Thoracic aorta (tissue), 2 donors: ENCODE results near the gene NARF. TPM values are rescaled to one million over a fixed set of nuclear protein-coding genes. Genes with fewer than 3 reads are reported as not detected.

Experiments
- ATAC-seq: fragments of 150-250 bp; one replicate; pipeline ENCODE4 v1.8.0; 2017; ENCODE audit warnings: low read depth; ENCODE audit not compliant: insufficient number of reproducible peaks, low FRiP score
- DNase-seq: peaks from one replicate; pipeline ENCODE4 v3.0.0-alpha.2; 2020; ENCODE audit warnings: low spot score
- H3K27ac ChIP-seq, 2 donors: fragments of 200-600 bp; sonication (generic); 1 replicate in 1 of 2; 2 replicates in 1 of 2; pipeline ENCODE4 v1.5.1; 2016; ENCODE audit warnings: mild to moderate bottlenecking in 2 of 2, moderate library complexity in 2 of 2
- H3K27me3 ChIP-seq: fragments of 200-600 bp; sonication (generic); replicated peaks from 2 replicates; pipeline ENCODE4 v1.6.0; 2016; ENCODE audit warnings: mild to moderate bottlenecking; ENCODE audit not compliant: insufficient read depth
- H3K36me3 ChIP-seq: fragments of 200-600 bp; sonication (generic); one replicate; pipeline ENCODE4 v1.5.1; 2016
- H3K4me1 ChIP-seq, 2 donors: fragments of 200-600 bp; sonication (generic); 1 replicate in 1 of 2; 2 replicates in 1 of 2; pipeline versions ENCODE4 v1.5.1 to v1.6.0; 2016; ENCODE audit warnings: low read depth in 2 of 2, mild to moderate bottlenecking in 1 of 2; ENCODE audit not compliant: control insufficient read depth in 1 of 2
- H3K4me3 ChIP-seq: fragments of 200-600 bp; sonication (generic); 2 replicates; pipeline ENCODE4 v1.5.1; 2016; ENCODE audit warnings: mild to moderate bottlenecking
- H3K9me3 ChIP-seq: fragments of 200-600 bp; sonication (generic); 2 replicates; pipeline ENCODE4 v1.5.1; 2016
- total RNA-seq, 2 donors: library from RNA; depleted of rRNA; stranded (reverse); fragments of >200 nt; gene quantifications; one replicate each; pipeline versions ENCODE4 v1.1.0 to v1.2.3, GENCODE V29; 2016
- TF ChIP-seq, protein P1 (sequence below): fragments of 200-600 bp; sonication (generic); IDR thresholded peaks from one replicate; pipeline ENCODE4 v1.5.1; 2019; ENCODE audit warnings: antibody characterized with exemption

NARF gene
- total RNA-seq, 2 donors from 2014 or later: 77.0 to 86.8 TPM

DNA sequence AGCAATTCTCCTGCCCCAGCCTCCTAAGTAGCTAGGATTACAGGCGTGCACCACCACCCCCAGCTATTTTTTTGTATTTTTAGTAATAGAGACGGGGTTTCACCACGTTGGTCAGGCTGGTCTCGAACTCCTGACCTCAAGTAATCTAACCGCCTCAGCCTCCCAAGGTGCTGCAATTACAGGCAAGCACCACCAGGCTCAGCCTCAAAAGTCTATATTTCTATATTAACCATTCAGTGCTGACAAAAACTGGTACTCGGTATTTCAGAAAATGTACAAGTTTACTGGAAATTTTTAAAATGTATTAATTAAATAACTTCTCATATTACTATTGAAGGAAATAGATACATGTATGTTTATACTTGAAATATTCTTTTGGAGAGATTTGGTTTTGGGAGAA lies 41.8 kb upstream of the NARF start:
- no peak overlapping the region for H3K27ac ChIP-seq
- H3K36me3 ChIP-seq: no peaks in the 10 kb centered on the region
- no peaks in the 10 kb centered on the region for H3K9me3 ChIP-seq
- TF ChIP-seq, protein P1, sequence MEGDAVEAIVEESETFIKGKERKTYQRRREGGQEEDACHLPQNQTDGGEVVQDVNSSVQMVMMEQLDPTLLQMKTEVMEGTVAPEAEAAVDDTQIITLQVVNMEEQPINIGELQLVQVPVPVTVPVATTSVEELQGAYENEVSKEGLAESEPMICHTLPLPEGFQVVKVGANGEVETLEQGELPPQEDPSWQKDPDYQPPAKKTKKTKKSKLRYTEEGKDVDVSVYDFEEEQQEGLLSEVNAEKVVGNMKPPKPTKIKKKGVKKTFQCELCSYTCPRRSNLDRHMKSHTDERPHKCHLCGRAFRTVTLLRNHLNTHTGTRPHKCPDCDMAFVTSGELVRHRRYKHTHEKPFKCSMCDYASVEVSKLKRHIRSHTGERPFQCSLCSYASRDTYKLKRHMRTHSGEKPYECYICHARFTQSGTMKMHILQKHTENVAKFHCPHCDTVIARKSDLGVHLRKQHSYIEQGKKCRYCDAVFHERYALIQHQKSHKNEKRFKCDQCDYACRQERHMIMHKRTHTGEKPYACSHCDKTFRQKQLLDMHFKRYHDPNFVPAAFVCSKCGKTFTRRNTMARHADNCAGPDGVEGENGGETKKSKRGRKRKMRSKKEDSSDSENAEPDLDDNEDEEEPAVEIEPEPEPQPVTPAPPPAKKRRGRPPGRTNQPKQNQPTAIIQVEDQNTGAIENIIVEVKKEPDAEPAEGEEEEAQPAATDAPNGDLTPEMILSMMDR: no peak
- H3K27me3 ChIP-seq: no peaks in the 10 kb centered on the region
- no peak overlapping the region for H3K4me3 ChIP-seq
- ATAC-seq (no peak), DNase-seq (no peak)
- peaks cover 8 to 14% of the 10 kb centered on the region in 2 donors for H3K4me1 ChIP-seq

DNA sequence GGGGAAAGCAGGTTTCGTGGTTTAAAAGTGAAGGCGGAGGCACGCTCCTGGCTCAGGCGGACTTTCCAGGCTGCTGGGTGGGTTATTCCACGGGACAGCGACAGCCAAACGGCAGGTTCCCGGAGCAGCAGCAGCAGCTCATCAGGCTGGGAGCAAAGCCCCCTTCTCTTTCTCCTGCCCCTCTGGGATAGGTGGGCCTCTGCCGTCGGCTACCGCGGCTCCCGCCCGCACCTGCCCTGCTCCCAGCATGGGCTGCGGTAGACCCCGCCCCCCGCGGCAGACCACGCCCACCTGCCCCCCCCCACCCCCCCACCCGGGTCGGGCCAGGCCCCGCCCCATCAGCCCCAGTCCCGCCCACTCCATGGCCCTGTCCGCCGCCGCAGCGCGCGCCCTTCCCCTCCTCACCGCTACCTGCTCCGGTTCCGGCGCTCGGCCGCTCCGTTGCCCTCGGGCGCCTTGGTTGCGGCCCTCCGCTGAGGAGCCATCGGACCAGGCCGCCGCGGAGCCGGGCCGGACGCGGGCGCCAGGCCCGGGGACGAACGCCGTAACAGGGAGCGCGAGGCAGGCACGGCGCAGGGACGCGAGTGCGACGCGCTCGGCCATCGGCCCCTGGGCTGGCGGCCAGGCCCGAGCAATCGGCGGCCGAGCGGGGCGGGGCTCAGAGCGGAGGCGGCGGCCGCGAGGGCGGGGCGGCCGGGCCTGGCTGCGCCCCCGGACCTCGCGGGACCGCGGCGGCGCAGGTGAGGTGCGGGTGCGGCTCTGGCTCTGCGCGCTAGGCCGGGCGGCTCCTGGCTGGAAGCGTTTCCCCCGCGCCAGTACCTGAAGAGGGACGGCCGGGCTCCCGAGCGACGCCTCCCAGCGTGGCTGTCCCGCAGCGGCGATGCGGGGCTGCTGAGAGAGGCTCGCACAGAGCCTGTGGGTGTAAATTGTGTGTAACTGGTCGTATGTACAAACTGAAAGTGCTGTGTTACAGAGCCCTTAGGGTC lies 40.2 kb upstream of the NARF start, which contains the start of the genes HEXD and OGFOD3:
Gene HEXD (plus strand): TSS at position 347 of the 986 bp plus-strand sequence. CDS start 1,453 bp downstream, outside the sequence.
Gene OGFOD3 (minus strand): TSS at position 586 of the 986 bp plus-strand sequence. CDS start 101 bp downstream, at position 485.
- peak within 1 kb of the TSS; percentile 73 to 88 for H3K27ac ChIP-seq
- TF ChIP-seq, protein P1: no peak
- no peak for DNase-seq
- no peaks in the 10 kb centered on the region for H3K36me3 ChIP-seq
- H3K27me3 ChIP-seq: no peaks in the 10 kb centered on the region
- peak within 1 kb of the TSS; percentile 92 for H3K4me3 ChIP-seq
- H3K9me3 ChIP-seq: no peaks in the 10 kb centered on the region
- H3K4me1 ChIP-seq: peaks cover 8 to 14% of the 10 kb centered on the region in 2 donors
- peak; percentile 84 for ATAC-seq

DNA sequence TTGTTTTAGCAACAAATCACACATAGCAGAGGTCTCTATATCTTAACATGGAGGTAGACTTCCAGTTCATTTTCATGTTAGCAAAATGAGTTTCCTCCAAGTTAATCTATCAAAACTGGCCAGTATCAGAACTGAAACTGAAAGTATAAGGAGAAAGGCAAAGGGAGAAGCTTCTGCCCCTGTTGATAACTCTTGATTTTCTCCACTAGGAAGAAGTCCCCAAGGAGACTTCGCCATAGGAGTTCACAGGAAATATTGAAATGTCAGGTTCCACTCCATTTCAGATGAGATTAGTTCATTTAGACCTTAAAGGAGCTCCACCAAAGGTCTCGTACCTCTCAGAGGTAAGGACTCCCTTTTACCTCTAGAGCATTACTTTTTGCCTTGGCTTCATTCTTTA lies 39.0 kb upstream of the NARF start:
- Histone ChIP-seq H3K4me1 (peaks cover 11 to 23% of the 10 kb centered on the region in 2 donors), H3K9me3 (no peaks in the 10 kb centered on the region), H3K27ac (no peak overlapping the region), H3K4me3 (peak overlapping the region; percentile 92), H3K27me3 (no peaks in the 10 kb centered on the region), H3K36me3 (no peaks in the 10 kb centered on the region)
- DNase-seq (no peak), ATAC-seq (no peak)
- TF ChIP-seq, protein P1: no peak

DNA sequence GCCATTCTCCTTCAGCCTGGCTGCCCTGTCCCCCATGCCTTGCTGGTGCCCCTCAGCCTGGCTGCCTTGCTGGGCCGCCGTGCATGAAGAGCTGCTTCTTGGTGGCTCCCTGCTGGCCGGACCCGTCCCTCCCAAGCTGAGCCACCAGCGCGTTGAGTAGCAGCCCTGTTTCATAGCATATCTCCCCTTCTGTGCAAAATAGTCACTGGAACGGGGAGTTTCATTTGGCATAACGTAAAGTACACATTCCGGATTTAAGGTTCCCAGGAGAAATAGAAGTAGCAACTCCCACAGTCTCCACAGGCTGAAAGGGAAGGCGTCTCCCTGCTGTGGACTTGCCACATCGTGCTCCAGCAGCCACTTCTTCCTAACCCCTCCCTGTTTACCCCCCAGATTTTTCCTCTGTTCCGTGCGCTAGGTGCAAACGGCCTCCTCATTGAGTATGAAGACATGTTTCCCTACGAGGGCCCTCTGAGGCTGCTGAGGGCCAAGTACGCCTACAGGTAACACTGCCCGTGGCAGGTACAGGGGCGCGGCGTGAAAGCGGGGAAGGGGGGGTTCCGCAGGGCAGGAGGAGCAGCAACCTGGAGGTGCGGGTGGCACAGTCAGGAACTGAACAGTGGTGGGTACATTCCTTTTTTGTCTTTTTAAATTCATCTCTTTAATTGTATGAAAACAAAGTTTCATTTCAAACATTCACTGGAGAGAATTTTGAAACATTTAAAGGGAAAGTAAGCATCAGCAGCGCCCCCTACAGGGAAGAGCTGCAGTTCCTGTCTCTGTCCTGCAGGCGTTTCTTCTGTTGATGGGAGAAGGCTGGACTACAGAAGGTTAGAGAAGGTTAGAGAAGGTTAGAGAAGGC lies 34.3 kb upstream of the NARF start:
- no peak for ATAC-seq

More for the DNA sequence above, 34.3 kb upstream of the NARF start:
- Histone ChIP-seq H3K4me3 (peak overlapping the region; percentile 54), H3K27ac (peak overlapping the region in 1 of 2 donors; percentile 6), H3K4me1 (peaks cover 3 to 15% of the 10 kb centered on the region in 2 donors), H3K36me3 (no peaks in the 10 kb centered on the region), H3K9me3 (no peaks in the 10 kb centered on the region), H3K27me3 (no peaks in the 10 kb centered on the region)
- DNase-seq: no peak
- TF ChIP-seq, protein P1: peak; percentile 66
